ENCODE results near the gene U2AF2. TPM values are rescaled to one million over a fixed set of nuclear protein-coding genes. Genes with fewer than 3 reads are reported as not detected.

Gene U2AF2
- total and polyA plus RNA-seq, 9 of the 15 experiments (the other 6 are each of a cell fraction or from before 2014, with no cell fraction given), result 3.0 to 331 (median 157) TPM

- TF ChIP-seq VEZF1 (CRISPR knock-in tag; IDR thresholded peaks at IDR 0.05) (peak; percentile 98), ZBTB34 (CRISPR knock-in tag; IDR thresholded peaks at IDR 0.05) (no peak), ZNF707 (CRISPR knock-in tag; conservative IDR thresholded peaks at IDR 0.05) (no peak), ZNF408 (CRISPR knock-in tag; IDR thresholded peaks at IDR 0.05; ENCODE audit: low read depth) (no peak), POLR2H (tag; IDR thresholded peaks at IDR 0.05; ENCODE audit: low read depth) (no peak), ZKSCAN8 (CRISPR knock-in tag; IDR thresholded peaks at IDR 0.05) (no peak), ATF6 (CRISPR knock-in tag; IDR thresholded peaks at IDR 0.05) (no peak), ELK3 (CRISPR knock-in tag; IDR thresholded peaks at IDR 0.05) (no peak), E2F5 (CRISPR knock-in tag; IDR thresholded peaks at IDR 0.05) (no peak), ZNF785 (CRISPR knock-in tag; IDR thresholded peaks at IDR 0.05) (no peak), BDP1 (IDR thresholded peaks at IDR 0.05; ENCODE audit: insufficient read depth, insufficient read length) (no peak), ZNF24 (IDR thresholded peaks at IDR 0.05) (no peak), NCOA4 (IDR thresholded peaks at IDR 0.05; ENCODE audit: partially characterized antibody) (no peak), CBX5 (IDR thresholded peaks at IDR 0.05; ENCODE audit: borderline replicate concordance, low read depth) (no peak), EP400 (IDR thresholded peaks at IDR 0.05) (peak; percentile 69), HDAC2 (IDR thresholded peaks at IDR 0.05) (peak; percentile 59; the same call in 1 of the 2 replicates), SMARCA4 (IDR thresholded peaks at IDR 0.05) (no peak), MXD1 (CRISPR knock-in tag; IDR thresholded peaks at IDR 0.05; ENCODE audit: borderline replicate concordance, poor library complexity, severe bottlenecking) (no peak), HOMEZ (CRISPR knock-in tag; IDR thresholded peaks at IDR 0.05) (no peak)
These were observed 6.9 kb upstream of the U2AF2 start, which contains the start of gene CCDC106 (continued) for GRCh38 chr19:55647732-55648584.

Measured in K562 (cell line).